ENCODE results near the gene USP44. TPM values are rescaled to one million over a fixed set of nuclear protein-coding genes. Genes with fewer than 3 reads are reported as not detected.

Gene USP44
- total and polyA plus RNA-seq, 2 of the 13 experiments (the other 11 are each of a cell fraction or from before 2014, with no cell fraction given) = 0.05 to 0.07 TPM

- TF ChIP-seq CEBPG (CRISPR knock-in tag; IDR thresholded peaks at IDR 0.05) = peak; percentile 41; the same call in 1 of the 2 replicates
- TF ChIP-seq ZNF790 (CRISPR knock-in tag; IDR thresholded peaks at IDR 0.05; ENCODE audit: borderline replicate concordance) = no peak; the same call in 1 of the 2 replicates
- TF ChIP-seq ZNF850 (CRISPR knock-in tag; conservative IDR thresholded peaks at IDR 0.05) = no peak
- peak; percentile 65 for TF ChIP-seq ZNF121 (CRISPR knock-in tag; IDR thresholded peaks at IDR 0.05)
- no peak for TF ChIP-seq PRPF4 (IDR thresholded peaks at IDR 0.05; ENCODE audit: low read depth, low read length, poor library complexity, severe bottlenecking)
- no peak for TF ChIP-seq NFE2L2 (IDR thresholded peaks at IDR 0.05; ENCODE audit: low read length)
- peak; percentile 76; the same call in 1 of the 2 replicates for TF ChIP-seq MXD3 (CRISPR knock-in tag; IDR thresholded peaks at IDR 0.05)
- TF ChIP-seq NCOA1 (CRISPR knock-in tag; IDR thresholded peaks at IDR 0.05) = no peak
- no peak; the same call in 1 of the 2 replicates for TF ChIP-seq JDP2 (CRISPR knock-in tag; IDR thresholded peaks at IDR 0.05; ENCODE audit: borderline replicate concordance)
- TF ChIP-seq ZFP37 (CRISPR knock-in tag; IDR thresholded peaks at IDR 0.05; ENCODE audit: borderline replicate concordance) = peak; percentile 90; the same call in 1 of the 2 replicates
- TF ChIP-seq ZNF280D (CRISPR knock-in tag; IDR thresholded peaks at IDR 0.05) = peak; percentile 57
- peak; percentile 79 for TF ChIP-seq ZNF547 (CRISPR knock-in tag; IDR thresholded peaks at IDR 0.05)
- 0 out of 2 replicates have a peak, but pooled peaks have one; percentile 25 for TF ChIP-seq NFE2 (CRISPR knock-in tag; IDR thresholded peaks at IDR 0.05)
- no peak for TF ChIP-seq NFE2L1 (CRISPR knock-in tag; IDR thresholded peaks at IDR 0.05; ENCODE audit: borderline replicate concordance)
- TF ChIP-seq ZNF569 (CRISPR knock-in tag; IDR thresholded peaks at IDR 0.05; ENCODE audit: borderline replicate concordance) = no peak
- no peak; the same call in 1 of the 2 replicates for TF ChIP-seq ZNF512B (CRISPR knock-in tag; IDR thresholded peaks at IDR 0.05; ENCODE audit: borderline replicate concordance)
- TF ChIP-seq ZNF350 (CRISPR knock-in tag; IDR thresholded peaks at IDR 0.05; ENCODE audit: borderline replicate concordance, low read depth) = peak; percentile 95; the same call in 1 of the 2 replicates
- no peak for TF ChIP-seq ZNF3 (CRISPR knock-in tag; IDR thresholded peaks at IDR 0.05)
- peak; percentile 88 for TF ChIP-seq HOMEZ (CRISPR knock-in tag; IDR thresholded peaks at IDR 0.05; ENCODE audit: low read depth)
- peak; percentile 91 for TF ChIP-seq HES4 (CRISPR knock-in tag; IDR thresholded peaks at IDR 0.05; ENCODE audit: borderline replicate concordance)
Observed at GRCh38 chr12:95473884-95474659, 77.2 kb downstream of the USP44 start, which contains the start of gene METAP2 (continued).

Data from HepG2 (cell line).